Adrenal gland (tissue), 5 donors: ENCODE measurements around the gene EIF4E2.

ENCODE experiments used
- POLR2A ChIP-seq, 2 donors: fragments of 450-650 bp; IDR thresholded peaks; one replicate each; pipeline ENCODE4 v1.6.1; 2017; ENCODE audit warnings: antibody characterized with exemption in 2 of 2, mild to moderate bottlenecking in 2 of 2, moderate library complexity in 1 of 2
- TF ChIP-seq, protein P1 (sequence below), 6 experiments: fragments of 450-650 bp in 4 of 6; fragments of 200-600 bp in 2 of 6; sonication (generic) in 1 of 6; IDR thresholded peaks; 1 replicate in 5 of 6; 2 replicates in 1 of 6; pipeline versions ENCODE4 v1.5.1 to v1.8.0; 2016 to 2021; ENCODE audit warnings: antibody characterized with exemption in 6 of 6, mild to moderate bottlenecking in 2 of 6, moderate library complexity in 1 of 6
- donor health status: DM: no; HTN: no; CAD: no.

GRCh38 chr2:232577841-232578240 is 27.4 kb downstream of the EIF4E2 start:
- TF ChIP-seq, protein P1, sequence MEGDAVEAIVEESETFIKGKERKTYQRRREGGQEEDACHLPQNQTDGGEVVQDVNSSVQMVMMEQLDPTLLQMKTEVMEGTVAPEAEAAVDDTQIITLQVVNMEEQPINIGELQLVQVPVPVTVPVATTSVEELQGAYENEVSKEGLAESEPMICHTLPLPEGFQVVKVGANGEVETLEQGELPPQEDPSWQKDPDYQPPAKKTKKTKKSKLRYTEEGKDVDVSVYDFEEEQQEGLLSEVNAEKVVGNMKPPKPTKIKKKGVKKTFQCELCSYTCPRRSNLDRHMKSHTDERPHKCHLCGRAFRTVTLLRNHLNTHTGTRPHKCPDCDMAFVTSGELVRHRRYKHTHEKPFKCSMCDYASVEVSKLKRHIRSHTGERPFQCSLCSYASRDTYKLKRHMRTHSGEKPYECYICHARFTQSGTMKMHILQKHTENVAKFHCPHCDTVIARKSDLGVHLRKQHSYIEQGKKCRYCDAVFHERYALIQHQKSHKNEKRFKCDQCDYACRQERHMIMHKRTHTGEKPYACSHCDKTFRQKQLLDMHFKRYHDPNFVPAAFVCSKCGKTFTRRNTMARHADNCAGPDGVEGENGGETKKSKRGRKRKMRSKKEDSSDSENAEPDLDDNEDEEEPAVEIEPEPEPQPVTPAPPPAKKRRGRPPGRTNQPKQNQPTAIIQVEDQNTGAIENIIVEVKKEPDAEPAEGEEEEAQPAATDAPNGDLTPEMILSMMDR (IDR thresholded peaks at IDR 0.05) = no peak
- TF ChIP-seq POLR2A (IDR thresholded peaks at IDR 0.05) = no peak
